ENCODE data around the gene COL27A1.
"Not testable (repeated sequence)": the region's sequence is repeated elsewhere in the genome, so short reads cannot be mapped to it uniquely, and the experiment has no call there.

COL27A1 gene

GRCh38 chr9:114324965-114325364, 169.6 kb downstream of the COL27A1 start:
- DNase-seq (ENCODE audit: low spot score) = not testable (repeated sequence)

GRCh38 chr9:114325684-114326254, 170.4 kb downstream of the COL27A1 start:
- not testable (repeated sequence) for DNase-seq (ENCODE audit: low spot score)

GRCh38 chr9:114327749-114328148, 172.4 kb downstream of the COL27A1 start:
- DNase-seq (ENCODE audit: low spot score) = no peak

GRCh38 chr9:114328357-114328820, 173.1 kb downstream of the COL27A1 start:
- DNase-seq (ENCODE audit: low spot score) = not testable (repeated sequence)

GRCh38 chr9:114328937-114329624, 173.7 kb downstream of the COL27A1 start:
- not testable (repeated sequence) for DNase-seq (ENCODE audit: low spot score)

GRCh38 chr9:114329625-114330022, 174.3 kb downstream of the COL27A1 start, which contains the start of gene ORM2:
Gene ORM2 (plus strand): TSS chr9:114329869. CDS start chr9:114329905, 36 bp downstream.
- DNase-seq (ENCODE audit: low spot score) = not testable (repeated sequence)

GRCh38 chr9:114330636-114331035, 175.3 kb downstream of the COL27A1 start:
- DNase-seq (ENCODE audit: low spot score) = no peak

GRCh38 chr9:114331229-114332195, 176.2 kb downstream of the COL27A1 start:
- DNase-seq (ENCODE audit: low spot score) = not testable (repeated sequence)

- not testable (repeated sequence) for DNase-seq (ENCODE audit: low spot score)
Observed at GRCh38 chr9:114332474-114333040, 177.2 kb downstream of the COL27A1 start.

GRCh38 chr9:114333718-114334117, 178.4 kb downstream of the COL27A1 start:
- not testable (repeated sequence) for DNase-seq (ENCODE audit: low spot score)

- no peak for DNase-seq (ENCODE audit: low spot score)
Observed at GRCh38 chr9:114334490-114334889, 179.2 kb downstream of the COL27A1 start.

GRCh38 chr9:114335745-114336144, 180.4 kb downstream of the COL27A1 start:
- DNase-seq (ENCODE audit: low spot score) = no peak

- no peak for DNase-seq (ENCODE audit: low spot score)
Observed at GRCh38 chr9:114336157-114336556, 180.8 kb downstream of the COL27A1 start.

GRCh38 chr9:114336699-114337395, 181.5 kb downstream of the COL27A1 start:
- DNase-seq (ENCODE audit: low spot score) = no peak

- no peak for DNase-seq (ENCODE audit: low spot score)
Observed at GRCh38 chr9:114338187-114338586, 182.8 kb downstream of the COL27A1 start.

- DNase-seq (ENCODE audit: low spot score) = peak; percentile 53
Observed at GRCh38 chr9:114339130-114339908, 184.0 kb downstream of the COL27A1 start.

GRCh38 chr9:114341152-114341830, 186.0 kb downstream of the COL27A1 start:
- DNase-seq (ENCODE audit: low spot score) = no peak

GRCh38 chr9:114341991-114342390, 186.7 kb downstream of the COL27A1 start:
- no peak for DNase-seq (ENCODE audit: low spot score)

GRCh38 chr9:114342755-114343440, 187.6 kb downstream of the COL27A1 start:
- DNase-seq (ENCODE audit: low spot score) = no peak

Data from CD4-positive, alpha-beta T cell treated with Interleukin-2 at 100 ng/mL for 4 hours (primary cell).